Left renal pelvis (tissue), 4 donors: Measurements from ENCODE around the gene MBD2. TPM values are rescaled to one million over a fixed set of nuclear protein-coding genes. Genes with fewer than 3 reads are reported as not detected.
"Not testable (repeated sequence)": the region's sequence is repeated elsewhere in the genome, so short reads cannot be mapped to it uniquely, and the experiment has no call there.

ENCODE experiments used
- DNase-seq, 4 donors: peaks; one replicate each; pipeline ENCODE4 v3.0.0-alpha.2; 2013; ENCODE audit warnings: low read depth in 4 of 4, low spot score in 3 of 4
- polyA plus RNA-seq, 4 donors: library from polyadenylated mRNA; unstranded; fragments of 120-200 nt; gene quantifications; one replicate each; pipeline ENCODE4 v1.2.1, GENCODE V29; 2013; ENCODE audit not compliant: insufficient read length in 4 of 4

MBD2 gene
- polyA plus RNA-seq, 4 donors: 102 to 141 (median 120) TPM

GRCh38 chr18:54238173-54238936, 13.9 kb upstream of the MBD2 start:
- DNase-seq: no peak

GRCh38 chr18:54235871-54236270, 11.4 kb upstream of the MBD2 start:
- DNase-seq: no peak

- DNase-seq: no peak
Measured at GRCh38 chr18:54233747-54234146, 9.3 kb upstream of the MBD2 start.

GRCh38 chr18:54233228-54233625, 8.8 kb upstream of the MBD2 start:
- DNase-seq: no peak

- DNase-seq: no peak
Measured at GRCh38 chr18:54232485-54233227, 8.2 kb upstream of the MBD2 start.

GRCh38 chr18:54229421-54230059, 5.1 kb upstream of the MBD2 start:
- DNase-seq: no peak

- DNase-seq: no peak
Measured at GRCh38 chr18:54228364-54228763, 3.9 kb upstream of the MBD2 start.

- peak in 3 of 4 donors; percentile 52 to 64 (median 60) for DNase-seq
Measured at GRCh38 chr18:54223568-54224241, 764 bp downstream of the MBD2 start.

GRCh38 chr18:54222922-54223567, 1.4 kb downstream of the MBD2 start:
- no peak for DNase-seq

- DNase-seq: no peak
Measured at GRCh38 chr18:54220406-54220805, 4.1 kb downstream of the MBD2 start.

- DNase-seq: not testable (repeated sequence)
Measured at GRCh38 chr18:54218803-54219202, 5.7 kb downstream of the MBD2 start.

GRCh38 chr18:54218299-54218698, 6.2 kb downstream of the MBD2 start:
- DNase-seq: no peak

GRCh38 chr18:54217624-54218023, 6.8 kb downstream of the MBD2 start:
- DNase-seq: no peak

- no peak for DNase-seq
Measured at GRCh38 chr18:54215069-54215468, 9.4 kb downstream of the MBD2 start.

- DNase-seq: no peak
Measured at GRCh38 chr18:54210463-54210862, 14.0 kb downstream of the MBD2 start.

GRCh38 chr18:54209471-54210180, 14.8 kb downstream of the MBD2 start:
- DNase-seq: no peak

GRCh38 chr18:54206447-54206846, 18.0 kb downstream of the MBD2 start:
- DNase-seq: no peak

- DNase-seq: no peak
Measured at GRCh38 chr18:54205959-54206358, 18.5 kb downstream of the MBD2 start.

GRCh38 chr18:54205448-54205847, 19.0 kb downstream of the MBD2 start:
- DNase-seq: not testable (repeated sequence)

GRCh38 chr18:54204883-54205282, 19.6 kb downstream of the MBD2 start:
- DNase-seq: no peak
